Sciatic nerve (tissue), 2 donors: ENCODE measurements around the gene ZKSCAN4. TPM values are rescaled to one million over a fixed set of nuclear protein-coding genes. Genes with fewer than 3 reads are reported as not detected.

ENCODE experiments used
- ATAC-seq: fragments of 200-7000 bp; cut with Tn5 transposase; one replicate; pipeline ENCODE4 v1.9.1; 2020; ENCODE audit warnings: mild to moderate bottlenecking, moderate library complexity
- DNase-seq: peaks from one replicate; pipeline ENCODE4 v3.0.0-alpha.2; 2020; ENCODE audit warnings: low spot score
- intact Hi-C: fragments of 100-400 bp; cut with DNase I; formaldehyde crosslinking; loops from one replicate; pipeline ENCODE4 v1.14.2; 2022
- total RNA-seq: library from RNA; stranded (reverse); fragmentation: NEBNext Ultra II Directional; extraction: Animal tissue kit (Norgen Biotek cat#: 25700); gene quantifications from one replicate; pipeline ENCODE4 v1.2.1, GENCODE V29; 2021
- donor health status: DM: no; HTN: no; CAD: no.
- donor health status: DM: no; HTN: no; CAD: no.

Gene ZKSCAN4
- 5.4 TPM for total RNA-seq

DNA sequence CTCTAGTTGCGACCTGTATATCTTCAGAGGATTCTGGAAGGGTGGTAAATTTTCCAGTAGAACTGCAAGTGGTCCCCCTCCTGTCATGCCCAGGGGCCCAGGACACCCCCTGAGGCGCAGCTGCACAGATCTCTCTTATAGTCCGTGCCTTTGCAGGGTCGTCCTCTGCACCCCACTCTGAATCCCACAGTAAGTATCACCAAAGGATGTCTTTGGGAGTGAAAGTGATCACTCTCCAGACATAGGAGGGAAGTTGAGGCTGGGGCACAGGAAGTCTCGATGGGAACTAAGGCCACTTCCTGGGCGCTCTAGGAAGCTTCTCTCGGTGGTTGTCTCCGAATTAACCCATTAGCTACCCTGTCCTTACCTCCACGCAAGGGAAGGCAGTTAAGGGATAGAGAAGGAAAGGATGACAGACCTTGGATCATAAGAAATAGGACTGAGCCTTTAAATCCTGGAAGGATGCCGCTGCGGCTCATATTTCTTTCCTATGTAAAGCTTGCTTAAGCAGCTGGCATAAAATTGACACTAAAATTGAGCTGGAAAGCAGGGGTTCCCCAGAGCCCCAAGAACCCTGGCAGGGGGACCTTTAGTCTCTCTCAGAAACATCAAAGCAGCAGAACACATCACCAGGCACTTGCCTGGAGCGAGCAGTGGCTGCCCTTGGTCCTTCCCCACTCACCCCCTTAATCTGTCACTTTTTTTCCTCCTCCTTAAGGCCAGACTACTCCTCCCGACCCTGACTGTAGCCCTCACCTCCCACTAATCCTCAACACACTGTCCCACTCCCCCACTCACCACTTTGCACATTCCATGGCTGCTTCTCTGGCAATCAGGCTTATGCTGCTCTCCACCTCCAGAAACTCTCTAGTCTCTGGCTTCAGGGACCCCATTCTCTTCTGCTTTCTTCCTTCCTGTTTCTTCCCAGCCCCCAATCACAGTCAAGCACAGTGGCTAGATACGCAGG is at the start of gene ZKSCAN4:
Gene ZKSCAN4 (minus strand): TSS at position 261 of the 967 bp plus-strand sequence. CDS start 289 bp downstream, outside the sequence.
- DNase-seq (peak; percentile 82), ATAC-seq (peak; percentile 98)
- intact Hi-C loops = no loop called here

DNA sequence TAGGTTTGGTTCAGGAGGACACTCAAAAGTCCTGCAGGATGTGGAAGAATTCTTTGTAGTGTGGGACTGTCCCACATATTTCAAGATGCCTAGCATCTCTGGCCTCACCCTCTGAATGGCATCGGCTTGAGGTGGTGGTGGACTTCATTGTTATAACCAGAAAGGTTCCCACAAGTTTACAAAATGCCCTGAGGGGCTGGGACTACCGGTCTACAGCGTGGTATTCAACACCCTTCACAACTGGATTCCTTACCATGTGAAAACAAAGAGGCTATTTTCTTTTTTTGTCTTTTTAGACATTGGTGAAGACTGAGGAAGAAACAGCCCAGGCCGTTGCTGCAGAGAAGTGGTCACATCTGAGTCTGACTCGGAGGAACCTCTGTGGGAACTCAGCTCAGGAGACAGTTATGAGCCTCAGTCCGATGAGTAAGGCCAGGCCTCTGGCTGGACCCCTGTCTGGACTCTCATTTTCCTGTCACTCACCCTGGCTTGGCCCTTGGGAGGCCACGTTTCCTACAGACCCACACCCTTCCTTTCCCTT is 44.5 kb upstream of the ZKSCAN4 start:
- intact Hi-C loops = no loop called here
- DNase-seq (no peak), ATAC-seq (no peak)

DNA sequence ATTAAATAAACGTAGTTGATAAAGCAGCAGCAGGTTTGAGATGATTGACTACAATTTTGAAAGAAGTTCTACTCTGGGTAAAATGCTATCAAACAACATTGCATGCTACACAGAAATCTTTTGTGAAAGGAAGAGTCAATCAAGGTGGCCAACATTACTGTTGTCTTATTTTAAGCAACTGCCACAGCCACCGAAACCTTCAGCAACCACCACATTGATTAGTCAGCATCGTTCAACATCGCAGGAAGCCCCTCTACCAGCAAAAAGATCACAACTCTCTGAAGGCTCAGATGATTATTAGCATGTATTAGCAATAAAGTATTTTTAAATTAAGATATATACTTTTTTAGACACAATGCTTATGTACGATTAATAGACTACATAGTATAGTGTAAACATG is 43.3 kb upstream of the ZKSCAN4 start:
- no peak for ATAC-seq
- DNase-seq = no peak
- intact Hi-C loops = no loop called here

DNA sequence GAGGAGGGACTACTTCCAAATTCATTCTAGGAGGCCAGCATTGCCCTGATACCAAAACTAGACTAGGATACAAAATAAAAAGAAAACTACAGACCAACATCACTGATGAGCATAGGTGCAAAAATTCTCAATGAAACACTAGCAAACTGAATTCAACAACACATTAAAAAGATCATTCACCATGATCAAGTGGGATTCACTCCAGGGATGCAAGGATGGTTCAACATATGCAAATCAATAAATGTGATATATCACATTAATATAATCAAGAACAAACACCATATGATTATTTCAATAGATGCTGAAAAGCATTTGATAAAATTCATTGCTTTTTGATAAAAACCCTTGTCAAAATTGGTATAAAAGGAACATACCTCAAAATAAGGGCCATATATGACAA is 39.5 kb upstream of the ZKSCAN4 start:
- DNase-seq (no peak), ATAC-seq (no peak)
- intact Hi-C loops = no loop called here

DNA sequence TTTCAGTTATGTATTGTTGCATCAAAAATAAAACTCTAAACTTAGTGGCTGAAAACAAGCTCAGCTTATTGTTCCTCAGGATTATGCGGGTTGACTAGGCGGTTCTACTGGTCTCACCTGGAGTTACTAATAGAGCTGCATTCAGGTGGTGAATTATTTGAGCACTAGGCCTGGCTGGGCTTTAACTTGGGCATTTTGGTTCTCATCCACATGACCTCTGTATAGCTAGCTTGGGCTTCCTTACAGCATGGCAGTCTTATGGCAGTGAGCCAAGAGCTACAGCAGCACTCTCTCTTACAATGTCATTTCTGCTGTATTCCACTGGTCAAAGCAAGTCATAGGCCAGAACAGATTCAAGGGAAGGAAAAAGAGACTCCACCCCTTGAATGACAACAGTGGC is 30.9 kb upstream of the ZKSCAN4 start:
- ATAC-seq (no peak), DNase-seq (no peak)
- intact Hi-C loops = no loop called here

DNA sequence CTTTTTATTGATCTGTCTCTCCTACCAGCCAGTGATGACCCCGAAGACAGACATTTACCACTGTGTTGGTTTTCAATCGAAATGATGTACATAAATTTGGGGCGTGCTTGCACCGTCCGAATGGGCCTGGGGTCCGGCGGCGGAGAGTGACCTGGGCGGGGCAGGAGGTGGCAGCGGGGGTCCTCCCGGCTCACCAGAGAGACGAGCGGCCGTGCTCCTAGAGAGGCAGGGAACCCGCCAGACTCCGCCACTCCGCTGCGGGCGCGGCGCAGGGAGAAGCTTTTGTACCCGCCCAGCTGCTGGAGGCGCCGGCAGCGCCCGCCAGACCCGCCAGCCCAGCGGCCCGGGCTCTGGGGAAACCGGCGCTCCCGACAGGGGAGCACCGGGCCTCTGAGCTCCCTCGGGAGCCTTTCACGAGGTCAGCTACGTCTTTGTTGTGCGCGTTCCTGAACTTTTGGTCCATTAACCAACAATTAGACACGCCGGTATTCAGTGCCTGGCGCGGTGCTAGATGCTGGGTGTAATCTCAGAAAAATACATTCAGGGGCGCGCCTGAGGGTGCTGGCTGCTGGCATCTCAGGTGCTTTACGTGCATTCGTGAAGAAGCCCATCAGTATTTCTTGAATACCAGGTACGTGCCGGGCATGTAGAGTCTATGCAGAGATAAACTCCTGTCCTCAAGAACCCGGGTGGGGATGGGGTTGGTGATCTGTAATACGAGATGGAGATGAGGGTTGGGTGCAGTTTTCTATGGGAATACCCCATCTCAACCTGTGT is 29.4 kb upstream of the ZKSCAN4 start, which contains the start of gene PGBD1:
Gene PGBD1 (plus strand): TSS at position 285 of the 777 bp plus-strand sequence. CDS start 2,242 bp downstream, outside the sequence.
- intact Hi-C loops = no loop called here
- ATAC-seq (peak; percentile 88), DNase-seq (peak; percentile 73)

DNA sequence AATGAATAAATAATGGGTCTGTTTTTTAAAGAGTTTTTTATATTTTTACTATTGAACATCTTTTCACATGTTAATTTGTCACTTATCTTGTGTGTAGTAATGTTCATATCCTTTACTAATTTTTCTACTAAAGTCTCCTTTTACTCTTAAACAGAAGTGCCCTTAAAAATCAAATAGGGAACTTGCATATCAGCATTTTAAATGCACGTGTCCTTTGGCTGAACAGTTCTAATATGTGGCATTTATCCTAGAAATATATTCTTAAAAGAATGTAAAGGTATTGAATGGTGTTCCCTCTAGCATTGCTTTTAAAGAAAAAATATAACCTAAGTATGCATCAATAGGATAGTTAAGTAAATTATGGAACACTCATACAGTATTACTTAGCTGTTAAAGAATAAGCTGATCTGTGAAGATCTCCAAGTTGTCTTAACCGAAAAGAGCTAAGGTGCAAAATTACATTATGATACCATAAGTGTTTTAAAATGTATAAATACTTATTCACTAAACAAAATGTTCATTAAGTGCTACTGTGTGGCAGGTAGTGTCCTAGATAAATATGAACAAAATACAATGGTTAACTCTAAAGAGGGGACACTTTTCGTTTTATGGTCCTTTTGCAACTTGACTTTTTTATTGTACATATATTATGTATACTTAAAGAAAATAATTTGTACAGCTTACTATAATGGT is 28.7 kb upstream of the ZKSCAN4 start:
- intact Hi-C loops = no loop called here
- ATAC-seq (no peak), DNase-seq (no peak)

DNA sequence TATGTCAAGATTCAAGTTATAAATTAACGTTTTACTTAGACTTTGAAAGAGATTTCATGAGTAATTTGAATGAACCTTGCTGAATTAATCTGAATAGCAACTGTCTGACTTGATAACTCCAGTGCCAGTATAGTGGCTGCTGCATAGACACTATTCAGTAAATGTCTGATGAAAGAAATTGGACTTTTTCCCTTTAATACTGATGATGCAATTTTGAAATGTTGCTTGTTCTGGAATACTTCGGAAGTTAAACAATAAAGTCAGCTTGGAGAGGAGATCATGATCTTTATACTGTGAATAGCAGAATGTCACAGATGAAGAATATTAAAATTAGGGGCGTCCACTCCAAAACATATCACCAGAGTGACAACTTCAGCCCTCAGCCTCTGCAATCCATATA is 25.7 kb upstream of the ZKSCAN4 start:
- ATAC-seq = no peak
- intact Hi-C loops = no loop called here
- DNase-seq = no peak

DNA sequence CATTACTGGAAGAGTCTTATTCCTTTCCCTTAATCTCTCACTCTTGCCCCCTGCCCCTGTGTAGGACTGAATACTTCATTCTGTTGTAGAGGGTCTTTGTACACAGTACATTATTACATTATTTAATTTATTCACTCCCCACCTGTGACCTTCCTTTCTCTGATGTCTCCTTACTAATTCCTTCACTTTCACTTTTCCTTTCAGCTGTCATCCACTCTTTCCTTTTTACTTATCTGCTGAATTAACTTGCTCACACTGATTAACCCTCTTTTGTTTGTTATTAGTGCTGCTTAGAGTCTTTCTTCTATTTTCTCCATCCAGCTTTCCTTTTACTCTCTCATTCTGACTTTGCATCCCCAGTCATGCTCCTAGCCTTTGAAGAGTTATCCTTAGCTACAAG is 22.8 kb upstream of the ZKSCAN4 start:
- DNase-seq = no peak
- intact Hi-C loops = no loop called here
- no peak for ATAC-seq

DNA sequence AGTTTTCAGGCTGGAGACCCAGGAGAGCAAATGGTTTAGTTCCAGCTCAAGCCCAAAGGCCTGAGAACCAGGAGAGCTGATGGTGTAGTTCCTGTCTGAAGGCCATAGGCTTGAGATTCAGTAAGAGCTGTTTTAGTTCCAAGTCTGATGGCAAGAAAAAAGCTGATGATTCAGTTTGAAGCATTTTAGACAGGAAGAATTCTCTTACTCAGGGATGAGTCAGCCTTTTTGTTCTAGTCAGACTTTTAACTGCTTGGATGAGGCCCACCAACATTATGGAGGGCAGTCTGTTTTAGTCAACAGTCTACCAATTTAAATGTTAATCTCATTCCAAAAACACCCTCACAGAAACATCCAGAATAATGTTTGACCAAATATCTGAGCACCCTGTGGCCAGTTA is 17.4 kb upstream of the ZKSCAN4 start:
- intact Hi-C loops = no loop called here
- ATAC-seq (no peak), DNase-seq (no peak)

DNA sequence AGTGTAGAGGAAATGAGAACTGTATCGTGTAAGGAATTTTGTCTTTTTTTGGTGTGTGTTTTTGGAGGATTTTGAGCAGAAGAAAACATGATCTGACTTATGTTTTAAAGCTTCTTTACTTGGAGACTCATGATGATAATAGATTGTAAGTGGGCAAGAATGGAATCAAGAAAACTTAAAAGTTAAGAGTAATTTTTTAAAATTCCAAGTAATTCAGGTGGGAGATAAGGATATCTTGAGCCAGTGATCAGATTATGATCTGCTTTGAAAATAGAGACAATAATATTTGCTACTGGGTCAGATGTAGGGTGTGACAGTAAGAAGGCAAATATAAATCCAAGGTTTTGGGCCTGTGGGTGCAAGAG is 15.6 kb upstream of the ZKSCAN4 start:
- no peak for ATAC-seq
- DNase-seq = no peak
- intact Hi-C loops = no loop called here

DNA sequence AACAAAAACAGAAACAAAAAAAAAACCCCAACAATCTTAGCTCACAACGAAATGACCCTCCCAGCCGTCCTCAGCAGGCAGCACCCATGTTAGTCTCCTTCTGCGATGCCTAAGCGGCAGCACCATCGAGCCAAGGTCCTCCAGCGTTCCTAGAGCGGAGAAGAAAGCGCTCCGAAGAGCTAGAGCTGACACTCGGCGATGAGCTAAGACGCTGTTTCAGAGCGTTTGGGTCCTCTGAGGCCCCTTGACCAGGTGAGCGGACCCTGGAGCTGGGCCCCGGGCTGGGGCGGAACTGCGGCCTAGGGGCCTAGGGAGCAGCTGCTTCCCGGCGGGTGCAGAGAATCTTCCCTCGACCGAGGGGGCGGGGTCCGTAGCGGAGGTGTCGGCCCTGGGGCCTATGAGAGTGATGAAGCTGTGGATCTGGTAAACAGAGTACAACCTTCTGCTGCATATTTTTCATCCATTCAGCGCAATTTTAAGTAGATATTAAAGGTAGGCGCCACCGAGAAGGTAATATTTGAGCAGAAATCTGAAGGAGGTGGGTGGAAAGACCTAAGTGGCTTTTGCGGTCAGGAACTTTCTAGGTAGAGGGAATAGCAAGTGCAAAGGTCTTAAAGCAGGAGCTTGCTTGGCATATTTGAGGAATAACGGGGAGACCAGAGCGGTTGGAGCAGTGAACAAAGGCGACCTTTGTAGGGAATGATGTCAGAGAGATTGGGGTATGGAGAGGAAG is 15.1 kb upstream of the ZKSCAN4 start, which contains the start of gene ZSCAN26:
Gene ZSCAN26 (plus strand): TSS at position 182 of the 733 bp plus-strand sequence. CDS start 4,777 bp downstream, outside the sequence.
- DNase-seq (peak; percentile 88), ATAC-seq (peak; percentile 99)
- intact Hi-C loops = no loop called here

DNA sequence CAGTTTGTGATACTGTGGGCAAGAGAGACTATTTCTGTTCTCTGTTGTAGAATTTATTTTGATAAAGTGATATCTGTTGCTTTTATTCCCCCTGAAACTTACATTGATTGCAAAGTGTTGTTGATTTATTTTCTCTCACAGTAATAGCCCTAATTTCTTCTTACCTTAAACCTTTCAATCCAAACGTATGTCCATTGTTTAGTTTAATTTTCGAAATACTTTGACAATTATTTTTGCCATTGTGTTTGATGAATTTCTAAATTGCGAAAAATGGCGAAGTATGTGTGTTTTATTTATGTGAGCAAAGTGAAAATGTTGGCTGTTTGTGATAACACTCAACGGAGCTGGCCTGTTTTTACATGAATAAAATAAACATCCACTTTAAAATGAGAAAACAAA is 14.5 kb upstream of the ZKSCAN4 start:
- intact Hi-C loops = no loop called here
- ATAC-seq (no peak), DNase-seq (no peak)

DNA sequence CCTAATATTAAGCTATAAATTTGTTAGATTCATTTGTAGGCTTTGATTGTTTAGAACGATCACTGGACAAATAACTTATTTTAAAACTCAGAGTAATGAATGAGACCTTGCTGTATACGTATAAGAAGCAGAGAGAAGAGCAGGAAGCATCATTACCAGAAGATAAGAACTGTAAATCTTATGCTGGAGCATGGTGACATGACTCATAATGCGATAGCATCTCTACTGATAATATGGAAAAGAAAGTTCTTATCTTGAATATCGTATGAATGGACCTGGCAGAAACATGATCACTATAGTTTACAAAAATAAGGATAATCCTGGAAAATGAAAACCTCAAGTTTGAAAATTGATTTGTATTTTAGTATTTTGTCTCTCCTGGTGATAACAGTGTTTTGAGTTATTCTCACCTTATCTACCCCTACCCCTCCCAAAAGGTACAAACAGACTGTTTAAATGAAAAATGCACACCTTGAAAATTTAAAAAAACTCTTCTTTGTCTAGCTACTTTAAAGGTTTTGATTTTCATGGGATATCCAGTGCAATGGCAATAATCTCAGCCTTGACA is 12.8 kb upstream of the ZKSCAN4 start:
- ATAC-seq (no peak), DNase-seq (no peak)
- intact Hi-C loops = no loop called here

DNA sequence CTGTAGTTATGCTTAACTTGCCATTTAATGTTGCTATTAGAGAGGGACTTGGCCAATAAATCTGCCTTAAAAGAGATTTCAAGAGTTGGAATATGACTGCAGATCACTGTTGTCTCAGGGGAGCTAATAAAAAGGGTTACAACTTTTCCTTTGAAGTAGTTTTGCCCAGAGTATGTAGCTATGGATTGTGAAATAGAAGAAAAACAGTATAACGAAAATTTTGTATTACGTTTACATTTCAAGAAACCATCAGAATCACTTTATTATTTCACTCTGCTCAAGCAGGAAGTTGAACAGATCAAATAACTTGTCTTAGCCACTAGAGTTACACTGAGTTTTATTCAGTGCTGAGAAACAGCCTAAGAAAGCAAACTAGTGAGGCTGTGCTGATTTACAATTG is 11.9 kb upstream of the ZKSCAN4 start:
- ATAC-seq (no peak), DNase-seq (no peak)
- intact Hi-C loops = no loop called here

DNA sequence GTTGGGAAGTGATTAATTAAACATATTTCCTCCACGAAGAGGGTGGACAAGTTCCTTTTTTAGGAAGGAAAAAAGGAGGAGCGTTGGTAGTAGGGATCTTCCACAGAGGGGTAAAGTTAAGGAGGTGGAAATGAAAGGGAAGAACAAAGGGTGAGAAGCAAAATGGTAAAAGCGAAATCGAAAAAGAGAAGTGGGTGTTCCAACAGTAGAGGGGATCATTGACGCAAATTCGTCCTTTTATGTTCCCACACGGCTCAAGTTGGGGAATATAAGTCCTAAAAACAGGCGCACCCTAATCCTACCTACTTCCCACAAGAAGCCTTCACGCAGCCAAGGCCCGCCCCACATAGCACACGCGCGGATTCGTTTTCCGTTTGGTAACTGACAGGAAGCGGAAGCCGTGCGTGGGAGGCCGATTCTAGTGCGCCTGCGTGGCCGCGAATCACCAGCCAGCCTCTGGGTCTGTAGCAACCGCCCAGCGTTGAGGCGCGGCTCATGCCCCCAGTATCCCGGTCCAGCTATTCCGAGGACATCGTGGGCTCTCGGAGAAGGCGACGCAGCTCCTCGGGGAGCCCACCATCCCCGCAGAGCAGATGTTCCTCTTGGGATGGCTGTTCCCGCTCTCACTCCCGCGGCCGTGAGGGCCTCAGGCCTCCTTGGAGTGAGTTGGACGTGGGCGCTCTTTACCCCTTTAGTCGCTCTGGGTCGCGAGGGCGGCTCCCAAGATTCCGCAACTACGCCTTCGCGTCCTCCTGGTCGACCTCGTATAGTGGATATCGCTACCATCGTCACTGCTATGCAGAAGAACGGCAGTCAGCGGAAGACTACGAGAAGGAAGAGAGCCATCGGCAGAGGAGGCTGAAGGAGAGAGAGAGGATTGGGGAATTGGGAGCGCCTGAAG is 7.1 kb upstream of the ZKSCAN4 start, which contains the start of gene NKAPL:
Gene NKAPL (plus strand): TSS at position 421 of the 901 bp plus-strand sequence. CDS start 75 bp downstream, at position 496.
- intact Hi-C loops = no loop called here
- DNase-seq (peak; percentile 87), ATAC-seq (peak; percentile 99)

DNA sequence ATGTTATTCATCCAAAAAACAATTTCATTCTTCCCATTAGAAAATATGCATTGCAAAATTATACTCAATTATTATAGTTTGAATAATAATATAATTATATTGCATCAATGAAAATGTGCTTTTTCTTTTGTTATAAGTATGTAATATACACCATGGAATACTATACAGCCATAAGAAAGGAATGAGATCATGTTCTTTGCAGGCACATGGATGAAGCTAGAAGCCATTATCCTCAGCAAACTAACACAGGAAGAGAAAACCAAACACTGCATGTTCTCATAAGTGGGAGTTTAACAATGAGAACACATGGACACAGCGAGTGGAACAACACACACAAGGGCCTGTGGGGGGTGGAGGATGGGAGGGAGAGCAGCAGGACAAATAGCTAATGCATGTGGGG is 5.0 kb upstream of the ZKSCAN4 start:
- no peak for ATAC-seq
- intact Hi-C loops = no loop called here
- no peak for DNase-seq
